ENCODE measurements around the gene NDUFA1. TPM values are rescaled to one million over a fixed set of nuclear protein-coding genes. Genes with fewer than 3 reads are reported as not detected.
"Not testable (repeated sequence)": the region's sequence is repeated elsewhere in the genome, so short reads cannot be mapped to it uniquely, and the experiment has no call there.

Gene NDUFA1
- total RNA-seq, 2 experiments from 2014 or later: 64.9 to 104 TPM

DNA sequence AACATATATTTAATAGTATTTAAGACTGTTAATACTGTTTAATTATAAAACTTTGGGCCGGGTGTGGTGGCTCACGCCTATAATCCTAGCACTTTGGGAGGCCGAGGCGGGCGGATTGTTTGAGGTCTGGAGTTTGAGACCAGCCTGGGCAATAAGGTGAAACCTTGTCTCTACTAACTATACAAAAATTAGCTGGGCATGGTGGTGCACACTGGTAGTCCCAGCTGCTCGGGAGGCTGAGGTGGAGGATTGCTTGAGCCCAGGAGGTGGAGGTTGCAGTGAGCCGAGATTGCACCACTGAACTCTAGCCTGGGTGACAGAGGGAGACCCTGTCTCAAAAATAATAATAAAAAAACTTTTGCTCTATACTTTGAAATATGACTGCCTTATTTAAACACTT is 50.8 kb downstream of the NDUFA1 start:
- H3K27ac Mint-ChIP-seq; H3K4me3 Mint-ChIP-seq; H3K27me3 Mint-ChIP-seq; H3K4me1 Mint-ChIP-seq; DNase-seq; CTCF ChIA-PET; H3K36me3 Mint-ChIP-seq (ENCODE audit: low read depth); POLR2A ChIA-PET; H3K9me3 Mint-ChIP-seq: not testable (repeated sequence)

Other genes starting within 250 kb of the NDUFA1 start
- gene SEPTIN6, start 178.7 kb upstream of the NDUFA1 start, total RNA-seq: 100 to 1,000 TPM; 298 to 329 TPM
- gene SOWAHD, start 113.2 kb upstream of the NDUFA1 start, total RNA-seq: 1 to 10 TPM; 3.1 to 3.3 TPM
- 1,000 to 10,000 TPM; 1,629 to 1,903 TPM for gene RPL39, start 80.2 kb upstream of the NDUFA1 start, total RNA-seq
- 10 to 100 TPM; 11.8 to 12.3 TPM for gene UPF3B, start 18.9 kb upstream of the NDUFA1 start, total RNA-seq
- gene RNF113A, start 99 bp upstream of the NDUFA1 start, total RNA-seq: 10 to 100 TPM; 28.8 to 30.4 TPM
- not detected for gene AKAP14, start 24.1 kb downstream of the NDUFA1 start, total RNA-seq
- 1 to 10 TPM; 7.3 to 8.4 TPM for gene NKAP, start 71.9 kb downstream of the NDUFA1 start, total RNA-seq
- not detected for gene RHOXF2B, start 205.9 kb downstream of the NDUFA1 start, total RNA-seq
- gene RHOXF1, start 244.1 kb downstream of the NDUFA1 start, total RNA-seq: not detected